GM21526 (cell line): ENCODE data around the gene HSD17B13.
"Not testable (repeated sequence)": the region's sequence is repeated elsewhere in the genome, so short reads cannot be mapped to it uniquely, and the experiment has no call there.

Experiments
- ATAC-seq: cut with Tn5 transposase; IDR thresholded peaks from one replicate; pipeline ENCODE4 v1.9.1; 2021; ENCODE audit warnings: moderate library complexity; ENCODE audit not compliant: unreplicated experiment, low FRiP score

HSD17B13 gene

GRCh38 chr4:87317527-87317926 lies 5.2 kb downstream of the HSD17B13 start:
- no peak for ATAC-seq

GRCh38 chr4:87316961-87317360 lies 5.7 kb downstream of the HSD17B13 start:
- no peak for ATAC-seq

GRCh38 chr4:87315000-87315399 lies 7.7 kb downstream of the HSD17B13 start:
- ATAC-seq, result not testable (repeated sequence)

- no peak for ATAC-seq
Observed at GRCh38 chr4:87313756-87314155, 8.9 kb downstream of the HSD17B13 start.

- ATAC-seq, result no peak
Observed at GRCh38 chr4:87311684-87312083, 11.0 kb downstream of the HSD17B13 start.

- ATAC-seq, result no peak
Observed at GRCh38 chr4:87310691-87311335, 11.9 kb downstream of the HSD17B13 start.

- no peak for ATAC-seq
Observed at GRCh38 chr4:87309625-87310024, 13.1 kb downstream of the HSD17B13 start.

- peak; percentile 77 for ATAC-seq
Observed at GRCh38 chr4:87306056-87306455, 16.6 kb downstream of the HSD17B13 start.

GRCh38 chr4:87305562-87305961 lies 17.1 kb downstream of the HSD17B13 start:
- no peak for ATAC-seq

GRCh38 chr4:87304745-87305432 lies 17.8 kb downstream of the HSD17B13 start:
- ATAC-seq, result no peak

- ATAC-seq, result no peak
Observed at GRCh38 chr4:87299898-87300297, 22.8 kb downstream of the HSD17B13 start.

GRCh38 chr4:87298362-87298761 lies 24.3 kb downstream of the HSD17B13 start:
- no peak for ATAC-seq

GRCh38 chr4:87294911-87295310 lies 27.8 kb downstream of the HSD17B13 start:
- ATAC-seq, result not testable (repeated sequence)

- not testable (repeated sequence) for ATAC-seq
Observed at GRCh38 chr4:87293889-87294288, 28.8 kb downstream of the HSD17B13 start.

GRCh38 chr4:87286970-87287369 lies 35.7 kb downstream of the HSD17B13 start:
- no peak for ATAC-seq

GRCh38 chr4:87284268-87284667 lies 38.4 kb downstream of the HSD17B13 start:
- not testable (repeated sequence) for ATAC-seq

GRCh38 chr4:87283151-87283550 lies 39.5 kb downstream of the HSD17B13 start:
- ATAC-seq, result no peak

GRCh38 chr4:87281603-87282002 lies 41.1 kb downstream of the HSD17B13 start:
- no peak for ATAC-seq

- ATAC-seq, result no peak
Observed at GRCh38 chr4:87278335-87278794, 44.3 kb downstream of the HSD17B13 start.

GRCh38 chr4:87275311-87275710 lies 47.4 kb downstream of the HSD17B13 start:
- no peak for ATAC-seq

GRCh38 chr4:87274803-87275202 lies 47.9 kb downstream of the HSD17B13 start:
- ATAC-seq, result no peak

- no peak for ATAC-seq
Observed at GRCh38 chr4:87274327-87274726, 48.4 kb downstream of the HSD17B13 start.
